ENCODE data around the gene CMKLR1.

The CMKLR1 gene

GRCh38 chr12:108361606-108362005 lies 22.5 kb upstream of the CMKLR1 start:
- TF ChIP-seq EZH2 (IDR thresholded peaks at IDR 0.05; ENCODE audit: borderline replicate concordance, low read length) (no peak), CTCF (IDR thresholded peaks at IDR 0.05; ENCODE audit: low read length) (no peak)
- Histone ChIP-seq H3K79me2 (ENCODE audit: insufficient read depth, low read length) (no peaks in the 10 kb centered on the region), H3F3A (ENCODE audit: insufficient read depth, low read length) (no peaks in the 10 kb centered on the region), H3K9ac (ENCODE audit: low read length) (no peak overlapping the region), H3K4me2 (ENCODE audit: low read length) (no peak overlapping the region), H3K4me3 (ENCODE audit: low read depth, low read length, poor library complexity, severe bottlenecking) (no peak overlapping the region), H3K9me2 (ENCODE audit: low read depth, low read length) (no peaks in the 10 kb centered on the region), H4K20me1 (ENCODE audit: insufficient read depth, low read length) (no peaks in the 10 kb centered on the region), H3K27me3 (ENCODE audit: insufficient read depth, low read length) (no peaks in the 10 kb centered on the region), H3K9me3 (ENCODE audit: low read length) (no peaks in the 10 kb centered on the region), H3K4me1 (ENCODE audit: insufficient read depth, low read length, severe bottlenecking) (no peaks in the 10 kb centered on the region), H2AFZ (ENCODE audit: low read length) (no peak overlapping the region), H3K27ac (ENCODE audit: low read depth, low read length, poor library complexity, severe bottlenecking) (no peak overlapping the region), H3K36me3 (ENCODE audit: insufficient read depth, low read length) (no peaks in the 10 kb centered on the region)

GRCh38 chr12:108360487-108360886 lies 21.4 kb upstream of the CMKLR1 start:
- H3F3A ChIP-seq (ENCODE audit: insufficient read depth, low read length) = no peaks in the 10 kb centered on the region
- no peak overlapping the region for H2AFZ ChIP-seq (ENCODE audit: low read length)
- H3K36me3 ChIP-seq (ENCODE audit: insufficient read depth, low read length) = no peaks in the 10 kb centered on the region
- TF ChIP-seq CTCF (IDR thresholded peaks at IDR 0.05; ENCODE audit: low read length) (no peak), EZH2 (IDR thresholded peaks at IDR 0.05; ENCODE audit: borderline replicate concordance, low read length) (no peak)
- H3K27me3 ChIP-seq (ENCODE audit: insufficient read depth, low read length) = no peaks in the 10 kb centered on the region
- H3K9me3 ChIP-seq (ENCODE audit: low read length) = no peaks in the 10 kb centered on the region
- H3K9ac ChIP-seq (ENCODE audit: low read length) = no peak overlapping the region
- H3K79me2 ChIP-seq (ENCODE audit: insufficient read depth, low read length) = no peaks in the 10 kb centered on the region
- no peak overlapping the region for H3K4me2 ChIP-seq (ENCODE audit: low read length)
- H3K4me1 ChIP-seq (ENCODE audit: insufficient read depth, low read length, severe bottlenecking) = no peaks in the 10 kb centered on the region
- H3K9me2 ChIP-seq (ENCODE audit: low read depth, low read length) = no peaks in the 10 kb centered on the region
- H3K4me3 ChIP-seq (ENCODE audit: low read depth, low read length, poor library complexity, severe bottlenecking) = no peak overlapping the region
- H3K27ac ChIP-seq (ENCODE audit: low read depth, low read length, poor library complexity, severe bottlenecking) = no peak overlapping the region
- no peaks in the 10 kb centered on the region for H4K20me1 ChIP-seq (ENCODE audit: insufficient read depth, low read length)

- no peak for TF ChIP-seq EZH2 (IDR thresholded peaks at IDR 0.05; ENCODE audit: borderline replicate concordance, low read length)
- TF ChIP-seq CTCF (IDR thresholded peaks at IDR 0.05; ENCODE audit: low read length) = no peak
- Histone ChIP-seq H3K4me3 (ENCODE audit: low read depth, low read length, poor library complexity, severe bottlenecking) (no peak overlapping the region), H3K4me1 (ENCODE audit: insufficient read depth, low read length, severe bottlenecking) (no peaks in the 10 kb centered on the region), H3K27ac (ENCODE audit: low read depth, low read length, poor library complexity, severe bottlenecking) (no peak overlapping the region), H3K9ac (ENCODE audit: low read length) (no peak overlapping the region), H2AFZ (ENCODE audit: low read length) (no peak overlapping the region), H3K9me3 (ENCODE audit: low read length) (no peaks in the 10 kb centered on the region), H4K20me1 (ENCODE audit: insufficient read depth, low read length) (no peaks in the 10 kb centered on the region), H3K79me2 (ENCODE audit: insufficient read depth, low read length) (no peaks in the 10 kb centered on the region), H3K9me2 (ENCODE audit: low read depth, low read length) (no peaks in the 10 kb centered on the region), H3K27me3 (ENCODE audit: insufficient read depth, low read length) (no peaks in the 10 kb centered on the region), H3F3A (ENCODE audit: insufficient read depth, low read length) (no peaks in the 10 kb centered on the region), H3K4me2 (ENCODE audit: low read length) (no peak overlapping the region), H3K36me3 (ENCODE audit: insufficient read depth, low read length) (no peaks in the 10 kb centered on the region)
Observed at GRCh38 chr12:108360057-108360456, 20.9 kb upstream of the CMKLR1 start.
